HG02571 (cell line): Measurements from ENCODE around the gene WNT11.

ENCODE experiments used
- ATAC-seq: cut with Tn5 transposase; IDR thresholded peaks from one replicate; pipeline ENCODE4 v1.9.1; 2021; ENCODE audit warnings: mild to moderate bottlenecking, moderate library complexity; ENCODE audit not compliant: unreplicated experiment

WNT11 gene

DNA sequence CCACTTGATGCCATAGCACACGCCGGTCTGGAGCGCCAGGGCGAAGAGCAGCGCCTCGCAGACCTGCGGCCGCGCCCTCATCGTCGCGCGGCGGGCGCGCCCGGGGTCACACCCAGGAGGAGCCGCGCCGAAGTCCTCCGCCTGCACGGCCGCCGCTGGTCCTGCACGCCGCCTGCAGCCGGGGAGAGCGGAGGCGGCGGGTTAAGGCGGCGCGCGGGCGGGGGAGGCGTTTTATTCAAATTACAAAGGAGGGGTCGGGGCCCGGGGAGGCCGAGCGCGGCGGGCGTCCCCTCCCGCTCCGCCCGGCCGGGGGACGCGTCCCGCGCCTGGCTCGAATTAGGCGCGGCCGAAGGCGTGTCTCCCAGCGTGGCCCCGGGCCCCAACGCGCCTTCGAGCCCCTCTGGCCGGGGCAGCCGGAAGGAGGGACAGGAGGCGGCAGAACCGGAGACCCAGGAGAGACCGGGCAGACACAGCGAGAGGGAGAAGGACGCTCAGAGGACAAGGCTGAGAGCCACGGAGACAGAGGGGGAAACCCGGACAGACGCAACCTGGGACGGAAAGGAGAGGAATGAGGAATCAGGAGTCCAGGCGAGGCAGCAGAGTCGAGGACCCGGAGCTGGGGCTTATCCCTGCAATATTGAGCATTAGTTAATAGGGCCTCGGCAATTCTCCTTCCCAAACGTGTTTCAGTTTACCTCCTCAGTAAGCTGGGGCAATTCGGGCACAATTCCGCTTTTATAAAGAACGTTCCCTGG is at the start of gene WNT11:
Gene WNT11 (minus strand): TSS at position 176 of the 755 bp plus-strand sequence. CDS start 95 bp downstream, at position 81.
- ATAC-seq, result no peak

DNA sequence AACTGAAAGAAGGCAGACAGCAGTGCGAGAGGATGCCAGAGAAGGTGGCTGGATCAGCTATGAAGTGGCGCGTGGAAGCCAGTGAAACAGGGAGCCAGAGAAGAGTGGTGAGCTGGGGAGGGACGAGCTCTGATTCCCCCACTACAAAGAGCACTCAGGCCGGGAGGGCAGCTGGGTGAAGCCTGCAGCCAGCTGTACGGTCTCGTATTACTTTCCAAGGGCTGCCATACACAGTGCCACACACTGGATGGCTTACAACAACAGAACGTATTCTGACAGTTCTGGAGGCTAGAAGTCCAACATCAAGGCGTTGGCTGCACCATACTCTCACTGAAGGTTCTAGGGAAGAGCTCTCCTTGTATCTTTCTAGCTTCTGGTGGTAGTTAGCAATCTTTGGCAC is 47.1 kb upstream of the WNT11 start:
- no peak for ATAC-seq

DNA sequence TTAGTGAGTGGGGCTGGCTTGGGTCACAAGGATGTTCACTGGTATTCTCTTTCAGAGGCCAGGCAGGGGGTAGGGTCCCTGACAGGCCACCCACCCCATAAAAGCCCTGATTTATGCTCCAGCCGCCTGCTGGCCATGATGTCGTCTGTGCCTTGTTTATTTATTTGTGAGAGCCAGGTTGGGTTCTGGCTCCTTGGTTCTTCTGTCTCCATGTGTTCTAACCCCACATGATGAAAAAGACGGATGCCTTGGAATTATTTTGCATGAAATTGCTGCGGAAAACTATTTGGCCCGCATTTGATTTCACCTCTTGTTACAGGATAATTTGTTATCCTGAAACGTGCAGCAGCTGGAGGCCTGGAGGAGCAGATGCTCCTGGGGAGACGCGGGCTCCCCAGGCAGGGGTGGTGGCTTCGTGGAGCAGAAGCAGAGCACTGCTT is 46.3 kb upstream of the WNT11 start:
- ATAC-seq, result no peak

DNA sequence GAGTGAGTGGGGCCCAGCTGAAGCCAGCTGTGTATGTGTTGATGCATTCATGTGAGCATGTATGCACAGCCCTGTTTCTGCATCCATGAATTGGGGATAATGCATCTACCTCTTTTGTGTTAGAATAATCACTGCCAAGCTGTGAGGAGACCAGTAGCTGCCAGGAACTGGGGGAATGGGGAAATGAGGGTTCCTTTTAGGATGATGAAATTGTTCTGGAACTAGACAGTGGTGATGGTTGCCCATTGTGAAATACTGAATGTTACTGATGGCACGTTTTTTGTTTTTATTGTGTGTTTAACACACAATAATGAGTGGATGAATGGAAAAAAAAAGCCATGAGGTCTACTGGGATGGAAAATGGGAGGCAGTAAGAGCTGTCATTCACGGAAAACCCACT is 45.3 kb upstream of the WNT11 start:
- ATAC-seq, result no peak

DNA sequence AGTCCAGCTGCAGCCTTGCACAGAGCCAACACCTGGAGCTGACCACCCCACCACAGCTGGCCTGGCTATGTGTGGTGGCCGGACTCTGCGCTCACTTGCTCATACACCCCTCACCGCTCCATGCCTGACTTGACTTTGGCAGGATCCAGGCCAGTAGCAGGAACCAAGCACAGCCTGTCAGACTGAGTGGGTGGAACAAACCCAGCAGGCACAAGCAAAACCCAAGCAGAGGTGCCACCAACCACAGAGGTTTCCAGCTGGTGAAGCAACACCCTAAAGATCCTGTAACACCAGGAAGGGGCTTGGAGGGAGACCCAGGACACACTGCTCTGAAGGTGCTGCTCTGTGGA is 44.9 kb upstream of the WNT11 start:
- no peak for ATAC-seq

DNA sequence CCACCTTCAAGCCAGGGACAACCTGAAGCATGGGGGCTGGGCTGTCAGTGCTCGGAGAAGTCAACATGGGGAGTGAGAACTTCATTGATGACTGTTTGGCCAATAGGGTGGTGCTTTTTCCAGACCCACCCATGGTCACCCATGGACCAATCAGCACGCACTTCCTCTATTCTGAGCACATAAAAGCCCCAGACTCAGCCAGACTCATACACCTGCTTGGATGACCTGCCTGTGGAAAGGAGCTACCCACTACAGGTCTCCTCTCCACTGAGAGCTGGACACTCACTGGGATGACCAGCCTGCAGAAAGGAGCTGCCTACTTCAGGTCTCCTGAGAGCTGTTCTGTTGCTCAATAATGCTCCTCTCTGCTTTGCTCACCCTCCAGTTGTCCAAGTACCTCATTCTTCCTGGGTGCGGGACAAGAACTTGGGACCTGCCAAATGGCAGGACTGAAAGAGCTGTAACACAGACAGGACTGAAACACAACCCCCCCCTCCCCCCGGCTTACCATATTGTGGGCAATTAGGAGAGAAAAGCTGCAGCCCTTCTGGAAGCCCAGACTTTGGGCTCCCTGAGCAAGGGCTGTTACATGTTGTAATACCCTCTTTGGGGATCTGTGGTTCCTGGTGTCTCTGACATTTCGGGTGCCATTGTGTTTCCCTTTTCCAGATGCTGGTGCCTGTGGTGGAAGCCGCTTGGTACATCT is 44.4 kb upstream of the WNT11 start:
- no peak for ATAC-seq

DNA sequence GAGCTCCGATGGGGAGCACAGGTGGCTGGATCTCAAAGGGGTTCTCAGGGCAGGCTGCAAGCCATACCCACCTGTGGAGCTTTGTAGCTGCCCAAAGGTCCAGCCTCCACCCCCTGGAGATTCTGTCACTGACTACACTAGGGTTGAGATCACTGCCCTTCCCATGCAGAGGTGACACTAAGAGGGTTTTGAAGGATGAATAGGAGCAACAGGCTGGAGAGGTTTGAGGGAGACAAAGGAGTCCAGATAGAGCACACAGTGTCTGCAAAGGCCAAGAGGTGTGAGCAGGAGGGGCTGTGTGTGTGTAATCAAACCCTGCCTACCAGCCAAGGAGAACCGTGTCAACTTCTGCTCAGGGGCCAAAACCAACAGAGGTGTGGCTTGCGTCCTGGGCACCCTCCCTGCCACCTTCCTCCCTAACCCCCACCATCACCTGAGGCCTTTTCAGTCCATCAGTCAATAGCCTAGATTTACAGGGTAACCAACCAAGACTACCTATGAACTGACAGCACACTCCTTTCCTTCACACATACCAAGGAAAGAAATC is 43.0 kb upstream of the WNT11 start:
- ATAC-seq, result no peak

DNA sequence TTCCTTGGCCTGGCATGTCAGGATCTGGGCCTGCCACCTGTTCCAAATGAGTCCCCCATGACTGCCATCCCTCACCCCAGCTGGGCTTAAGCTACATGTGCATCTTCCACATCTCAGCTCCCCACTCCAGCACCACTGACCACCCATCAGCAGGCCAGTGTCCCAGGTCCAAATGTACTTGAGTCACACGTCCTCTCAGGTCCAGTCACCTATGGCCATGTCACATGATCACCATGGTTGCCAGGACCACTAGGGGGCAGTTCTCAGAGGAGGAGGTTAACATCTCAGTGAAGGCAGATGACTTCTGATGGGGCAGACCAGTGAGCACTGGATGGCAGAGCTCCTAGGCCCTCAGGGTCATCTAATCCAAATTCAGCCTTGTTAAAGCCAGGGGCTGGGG is 41.9 kb upstream of the WNT11 start:
- ATAC-seq, result no peak

DNA sequence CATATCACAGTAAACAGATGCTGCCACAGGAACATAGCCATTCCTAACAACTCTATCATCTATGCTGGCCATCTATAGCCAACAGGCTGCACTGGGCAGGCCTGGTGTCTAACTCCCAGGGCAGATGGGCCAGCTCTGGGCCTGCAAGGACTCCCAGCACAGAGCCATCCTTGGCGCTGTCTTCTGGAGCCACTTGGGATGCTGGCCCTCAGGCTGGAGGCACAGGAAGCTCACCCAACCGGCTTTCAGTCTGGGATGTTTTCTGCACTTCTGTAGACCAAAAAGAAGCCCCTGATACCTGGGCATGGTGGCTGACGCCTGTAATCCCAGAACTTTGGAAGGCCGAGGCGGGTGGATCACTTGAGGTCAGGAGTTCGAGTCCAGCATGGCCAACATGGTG is 40.8 kb upstream of the WNT11 start:
- ATAC-seq, result no peak

DNA sequence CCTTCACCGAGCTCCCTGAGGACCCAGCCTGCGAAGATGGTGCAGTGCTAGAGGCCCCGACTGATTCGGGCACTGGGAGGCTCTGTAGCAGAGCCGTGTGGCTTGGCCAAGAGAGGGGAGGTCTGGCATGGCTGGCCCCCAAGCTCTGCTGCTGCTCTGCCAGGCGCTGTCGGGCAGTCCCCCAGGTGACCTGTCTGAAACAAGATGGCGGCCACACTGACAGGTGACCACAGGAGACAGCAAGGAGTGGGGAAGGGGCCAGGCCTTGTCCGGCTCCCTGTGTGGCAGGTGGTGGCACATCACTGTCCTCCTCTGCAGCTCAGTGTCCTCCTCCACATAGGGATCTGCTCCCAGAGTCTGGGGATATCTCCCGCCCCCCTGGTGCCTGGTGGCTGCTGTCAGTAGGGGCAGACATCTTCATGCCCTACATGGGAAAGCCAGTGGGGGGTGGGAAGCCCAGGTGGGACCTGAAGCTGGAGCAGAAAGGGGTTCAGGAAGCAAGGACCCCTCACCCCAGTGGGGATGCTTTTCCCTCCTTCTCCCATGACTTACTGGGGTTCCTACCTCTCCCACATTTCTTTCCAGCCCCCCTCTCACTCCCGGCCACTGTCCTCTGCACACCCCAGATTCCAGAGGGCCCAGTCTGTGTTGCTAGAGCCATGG is 40.1 kb upstream of the WNT11 start:
- ATAC-seq, result no peak

DNA sequence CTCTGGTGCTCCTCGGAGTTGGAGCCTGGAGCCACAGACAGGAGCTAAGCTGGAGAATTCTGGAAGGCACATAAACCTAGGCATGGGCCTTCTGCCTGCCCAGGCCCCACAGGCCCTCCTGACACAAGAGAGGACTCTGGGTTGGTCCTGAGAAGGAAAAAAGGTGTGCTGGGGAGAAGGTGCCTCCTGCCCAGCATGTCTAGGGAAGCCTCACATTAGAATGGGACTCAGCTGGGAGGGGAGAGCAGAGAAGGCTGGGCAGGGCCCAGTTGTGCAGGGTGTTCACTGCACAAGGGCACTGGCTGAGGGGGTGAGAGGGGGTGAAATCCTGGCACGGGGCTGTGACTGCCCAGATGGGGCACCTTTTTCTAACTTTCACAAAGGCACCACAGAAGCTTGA is 39.4 kb upstream of the WNT11 start:
- no peak for ATAC-seq

DNA sequence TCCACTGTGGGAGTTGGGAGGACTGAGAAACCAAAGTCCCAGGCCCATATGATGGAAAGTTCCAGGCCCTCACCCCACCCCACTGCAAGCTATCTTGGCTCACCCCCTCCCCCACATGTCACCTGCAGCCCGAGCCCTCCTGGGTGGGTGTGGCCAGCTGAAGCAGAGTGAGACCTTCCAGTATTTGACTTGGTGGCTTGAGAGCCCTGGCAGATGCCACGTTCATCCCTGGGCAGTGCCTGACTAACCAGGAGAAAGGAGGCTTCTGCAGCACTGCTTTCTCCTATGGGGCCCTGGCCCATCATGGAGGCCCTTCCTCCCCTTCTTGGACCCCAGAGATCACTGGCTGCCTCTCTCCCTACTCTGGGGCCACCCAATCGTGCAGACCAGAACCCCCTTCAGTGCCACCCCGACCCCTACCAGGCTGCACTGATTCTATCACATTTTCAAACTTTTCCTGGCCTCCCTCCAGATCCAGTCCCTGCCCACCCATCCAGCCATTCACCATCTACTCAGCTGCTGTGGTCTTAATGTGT is 38.1 kb upstream of the WNT11 start:
- ATAC-seq, result no peak

DNA sequence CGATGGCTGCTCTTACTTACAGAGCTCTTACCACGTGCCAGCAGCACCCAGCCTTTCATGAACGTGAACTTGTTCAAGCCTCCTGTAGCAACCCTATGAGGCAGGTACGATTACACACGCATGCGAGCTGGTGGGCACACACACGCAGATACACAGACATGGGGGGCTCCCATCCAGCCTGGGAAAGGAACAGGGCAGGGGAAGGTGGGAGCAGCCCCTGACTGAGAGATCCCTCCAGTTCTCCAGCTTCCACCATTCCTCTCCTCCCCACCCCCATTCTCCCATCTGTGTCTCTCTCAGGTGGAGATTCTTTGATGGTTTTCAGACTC is 37.6 kb upstream of the WNT11 start:
- ATAC-seq, result no peak

DNA sequence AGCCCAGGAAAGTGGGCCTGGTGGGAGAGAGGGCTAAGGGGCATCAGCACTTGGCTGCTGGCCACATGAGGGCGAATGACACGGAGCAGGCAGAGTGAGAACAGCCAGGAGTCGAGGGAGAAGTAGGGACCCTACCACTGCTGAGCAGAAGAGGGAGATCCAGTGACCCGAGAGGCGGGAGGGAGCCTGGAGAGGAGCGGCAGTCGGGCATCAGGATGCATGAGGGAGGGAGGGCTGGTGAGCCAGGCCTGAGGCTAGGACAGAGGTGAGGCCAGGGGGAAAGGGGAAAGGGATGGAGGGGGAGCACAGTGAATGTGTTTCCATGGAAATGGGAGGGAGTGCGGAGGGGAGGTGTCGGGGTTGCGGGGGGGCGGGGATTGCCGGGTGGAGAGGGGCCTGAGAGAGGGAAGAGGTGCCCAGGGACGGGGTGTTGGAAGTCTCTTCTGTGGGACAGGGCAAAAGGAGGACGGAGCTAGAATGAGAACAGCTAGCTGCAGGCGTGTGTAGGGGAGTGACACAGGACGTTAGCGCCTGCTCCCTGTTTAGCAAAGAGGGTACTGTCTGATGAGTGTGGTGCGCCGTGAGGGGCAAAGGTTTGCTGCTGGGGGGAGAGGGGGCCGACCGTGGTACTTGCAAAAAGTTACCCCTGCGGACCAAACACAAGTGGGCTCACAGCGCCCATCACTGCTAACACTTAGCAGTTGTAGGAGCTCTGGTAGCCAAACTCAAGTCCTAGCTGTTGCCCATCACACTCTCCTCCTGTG is 37.1 kb upstream of the WNT11 start:
- no peak for ATAC-seq

DNA sequence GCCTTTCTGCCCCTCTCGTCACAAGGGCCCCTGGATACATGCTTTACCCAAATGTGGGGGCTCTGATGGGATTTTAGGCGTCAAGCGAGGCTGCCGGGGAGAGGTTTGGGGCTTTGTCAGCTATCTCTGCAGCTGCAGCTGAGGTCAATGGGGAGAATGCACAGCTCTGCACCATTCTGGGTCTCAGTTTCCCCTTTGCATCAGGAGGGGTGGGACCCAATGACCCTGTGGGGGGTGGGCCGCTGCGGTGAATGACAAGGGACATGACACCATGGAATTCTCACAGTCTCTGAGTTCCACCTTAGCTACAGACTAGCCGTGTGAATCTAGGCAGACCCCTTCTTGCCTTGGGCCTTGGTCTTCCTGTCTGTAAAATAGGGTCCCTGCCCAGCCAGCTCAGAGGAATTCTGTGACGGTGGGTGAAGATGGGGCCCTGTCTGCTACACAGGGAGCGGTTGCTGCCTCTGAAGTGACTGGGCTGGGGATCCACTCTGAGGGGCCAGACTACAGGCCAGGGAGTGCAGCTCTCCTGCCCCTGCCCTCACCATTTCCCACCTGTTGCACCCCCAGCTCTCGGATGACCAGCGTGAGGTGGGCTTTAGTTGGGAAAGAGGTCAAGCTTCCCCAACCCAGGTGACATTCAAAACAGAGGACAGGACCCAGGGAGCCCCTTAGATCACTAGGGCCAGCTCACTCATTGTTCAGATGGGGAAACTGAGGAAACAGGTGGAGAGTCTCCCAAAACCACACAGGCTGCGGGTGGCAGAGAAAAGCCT is 35.9 kb upstream of the WNT11 start:
- ATAC-seq, result no peak

DNA sequence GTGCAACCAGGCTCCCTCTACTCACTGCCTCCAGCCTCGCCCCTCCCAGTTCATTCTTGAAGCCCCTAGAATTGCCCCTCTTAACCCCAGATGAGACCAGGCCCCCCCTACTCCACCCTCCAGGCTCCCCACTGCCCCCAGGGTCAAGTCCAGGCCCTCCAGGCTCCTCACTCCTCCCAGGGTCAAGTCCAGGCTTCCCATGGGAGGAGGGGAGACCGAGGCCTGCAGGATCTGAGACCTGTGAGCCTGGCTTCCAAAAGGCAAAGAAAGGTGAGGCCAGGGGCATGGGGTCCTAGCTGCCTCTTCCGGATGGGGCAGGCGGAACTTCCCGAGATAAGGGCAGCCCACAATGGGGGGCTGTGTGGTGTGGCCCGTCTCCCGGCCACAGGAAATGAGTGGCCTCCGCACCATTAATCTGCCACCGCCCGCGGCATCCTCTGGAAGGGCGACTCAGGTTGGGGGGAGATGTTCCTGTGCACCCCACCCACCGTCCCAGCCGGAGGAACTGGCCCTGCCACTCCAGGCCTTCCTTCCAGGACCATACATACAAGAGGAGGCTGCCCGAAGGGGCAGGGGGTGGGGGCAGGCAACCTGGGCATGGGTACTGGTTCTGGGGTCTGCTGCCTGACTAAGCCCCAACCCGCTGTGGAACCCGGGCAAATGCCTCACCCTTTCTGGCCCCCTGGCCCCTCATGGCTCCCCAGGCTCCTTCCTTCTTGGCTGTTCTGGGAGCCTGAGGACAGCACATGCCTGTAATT is 35.1 kb upstream of the WNT11 start:
- ATAC-seq, result no peak

DNA sequence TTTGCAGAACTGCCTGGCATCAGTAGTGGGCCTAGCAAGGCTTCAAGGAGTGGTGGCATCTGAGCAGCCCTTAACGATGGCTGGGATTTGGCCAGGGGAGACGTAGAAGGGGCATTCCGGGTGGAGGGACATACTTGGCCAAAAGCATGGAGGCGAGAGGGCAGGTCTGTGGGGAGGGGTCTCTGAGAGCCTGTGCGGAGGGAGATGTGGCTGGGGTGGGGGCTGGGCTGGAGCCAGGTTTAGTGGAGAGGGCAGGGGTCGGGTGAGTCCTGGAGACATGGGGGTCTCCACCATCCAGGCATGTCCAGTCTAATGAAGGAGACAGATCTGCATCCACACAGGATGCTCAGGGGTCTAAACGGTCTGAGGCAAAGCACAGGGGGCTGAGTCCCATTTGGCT is 34.4 kb upstream of the WNT11 start:
- no peak for ATAC-seq

DNA sequence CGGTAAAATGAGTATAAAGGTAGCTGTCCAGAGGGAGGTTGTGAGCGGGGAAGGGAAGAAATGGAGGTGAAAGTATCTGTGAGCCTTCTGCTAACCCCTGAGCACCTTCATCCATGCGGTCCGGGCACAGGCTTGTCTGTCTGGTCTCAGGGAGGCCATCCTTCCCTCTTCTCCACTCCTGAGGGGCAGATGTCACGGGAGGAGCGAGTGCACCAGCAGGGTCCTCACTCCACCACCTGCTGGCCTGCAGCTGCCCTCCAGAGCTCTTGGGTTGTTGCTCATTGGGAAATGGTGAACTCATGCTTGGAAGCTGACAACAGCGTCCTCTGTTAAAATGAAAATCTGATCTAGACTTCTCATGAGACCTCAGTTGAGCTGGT is 33.8 kb upstream of the WNT11 start:
- no peak for ATAC-seq

DNA sequence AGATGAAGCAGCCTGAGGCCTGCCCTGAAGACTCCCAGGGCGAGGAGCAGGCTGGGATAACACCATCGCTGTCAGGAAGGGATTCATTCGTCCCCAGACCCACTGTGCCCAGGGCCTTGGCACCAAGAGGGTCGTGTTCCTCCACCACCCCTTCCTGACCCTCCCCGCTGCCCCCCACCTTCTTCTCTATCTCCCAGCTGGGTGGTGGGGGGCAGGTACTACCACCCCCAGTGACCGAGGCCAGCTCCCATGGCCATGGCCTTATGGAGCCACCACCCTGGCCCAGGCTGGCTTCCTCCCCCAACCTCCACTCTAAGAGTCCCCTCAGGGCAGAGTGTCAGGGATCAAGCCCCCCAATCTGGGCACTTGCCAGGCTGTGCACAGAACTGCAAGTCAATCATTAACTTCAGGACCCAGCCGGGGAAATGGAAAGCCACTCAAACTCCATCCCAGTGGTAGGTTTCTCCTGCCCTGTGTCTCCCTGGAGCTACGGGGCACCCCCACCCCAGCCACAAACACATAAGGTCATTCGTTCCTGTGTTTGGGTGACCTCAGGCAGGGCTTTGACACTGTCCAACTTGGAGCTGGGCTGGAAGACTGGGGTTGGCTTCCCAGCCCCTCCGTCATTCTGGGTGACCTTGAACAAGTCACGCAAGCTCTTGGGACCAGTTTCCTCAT is 33.3 kb upstream of the WNT11 start:
- no peak for ATAC-seq
